ENCODE results near the gene DNAH14. TPM values are rescaled to one million over a fixed set of nuclear protein-coding genes. Genes with fewer than 3 reads are reported as not detected.

The DNAH14 gene
- total and polyA plus RNA-seq, 2 of the 4 experiments (the other 2 are of a cell fraction), result 2.7 to 3.6 TPM

GRCh38 chr1:225373155-225373554 is 443.7 kb downstream of the DNAH14 start:
- no peak overlapping the region for H3K4me3 ChIP-seq (ENCODE audit: insufficient read depth, low read depth, low read length)
- no peak overlapping the region for H4K5ac ChIP-seq (ENCODE audit: low read depth, low read length)
- no peak overlapping the region for H3K18ac ChIP-seq (ENCODE audit: low read depth, low read length)
- no peaks in the 10 kb centered on the region for H3K36me3 ChIP-seq (ENCODE audit: control insufficient read depth, insufficient read depth, low read length)
- no peak overlapping the region for H3K14ac ChIP-seq (replicated peaks; ENCODE audit: low read depth, low read length)
- no peak overlapping the region for H4K8ac ChIP-seq (ENCODE audit: low read depth in 2 of 2, low read length in 2 of 2)
- H2BK15ac ChIP-seq (ENCODE audit: low read depth, low read length), result no peak overlapping the region
- H3K79me1 ChIP-seq (ENCODE audit: low read depth in 1 of 2, low read length in 2 of 2), result no peaks in the 10 kb centered on the region
- H2BK5ac ChIP-seq (ENCODE audit: low read depth, low read length, poor library complexity, severe bottlenecking), result no peak overlapping the region
- no peak overlapping the region for H2BK120ac ChIP-seq (ENCODE audit: low read depth, low read length)
- 76 to 100% methylated on average over 1 to 11 of the region's 21 CpGs for WGBS, 2 experiments (ENCODE audit: extremely low coverage in 2 of 2, insufficient read length in 1 of 2)
- H2AK5ac ChIP-seq (ENCODE audit: low read depth, low read length), result no peak overlapping the region
- dilution Hi-C loops (cut with HindIII; ENCODE audit: low sequenced_read_pairs, unreplicated experiment), result no loop called here
- H2AK9ac ChIP-seq (replicated peaks; ENCODE audit: low read depth, low read length, poor library complexity), result no peak overlapping the region
- H3K27me3 ChIP-seq (ENCODE audit: control insufficient read depth, insufficient read depth, low read length), result no peaks in the 10 kb centered on the region; the same call in 1 of the 2 replicates
- no peak for TF ChIP-seq RCOR1 (IDR thresholded peaks at IDR 0.05; ENCODE audit: insufficient replicate concordance, low read length)
- TF ChIP-seq NFE2L2 (IDR thresholded peaks at IDR 0.05; ENCODE audit: low read depth, low read length), result no peak
- no peak for TF ChIP-seq FOS (IDR thresholded peaks at IDR 0.05; ENCODE audit: low read depth, low read length)
- no peak for TF ChIP-seq BHLHE40 (IDR thresholded peaks at IDR 0.05; ENCODE audit: low read depth, low read length)
- TF ChIP-seq, protein P1, sequence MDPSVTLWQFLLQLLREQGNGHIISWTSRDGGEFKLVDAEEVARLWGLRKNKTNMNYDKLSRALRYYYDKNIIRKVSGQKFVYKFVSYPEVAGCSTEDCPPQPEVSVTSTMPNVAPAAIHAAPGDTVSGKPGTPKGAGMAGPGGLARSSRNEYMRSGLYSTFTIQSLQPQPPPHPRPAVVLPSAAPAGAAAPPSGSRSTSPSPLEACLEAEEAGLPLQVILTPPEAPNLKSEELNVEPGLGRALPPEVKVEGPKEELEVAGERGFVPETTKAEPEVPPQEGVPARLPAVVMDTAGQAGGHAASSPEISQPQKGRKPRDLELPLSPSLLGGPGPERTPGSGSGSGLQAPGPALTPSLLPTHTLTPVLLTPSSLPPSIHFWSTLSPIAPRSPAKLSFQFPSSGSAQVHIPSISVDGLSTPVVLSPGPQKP (IDR thresholded peaks at IDR 0.05; ENCODE audit: borderline replicate concordance, low read depth, low read length), result no peak
- TF ChIP-seq POLR2A (IDR thresholded peaks at IDR 0.05; ENCODE audit: low read depth, low read length), result no peak
- TF ChIP-seq CTCF (conservative IDR thresholded peaks at IDR 0.05; ENCODE audit: low read depth, low read length), result no peak
- no peak for TF ChIP-seq SMC3 (IDR thresholded peaks at IDR 0.05; ENCODE audit: low read depth, low read length)
- TF ChIP-seq MXI1 (IDR thresholded peaks at IDR 0.05; ENCODE audit: borderline replicate concordance, low read depth, low read length), result no peak
- no peak for TF ChIP-seq CHD1 (IDR thresholded peaks at IDR 0.05; ENCODE audit: low read depth, low read length)
- TF ChIP-seq, protein P2, sequence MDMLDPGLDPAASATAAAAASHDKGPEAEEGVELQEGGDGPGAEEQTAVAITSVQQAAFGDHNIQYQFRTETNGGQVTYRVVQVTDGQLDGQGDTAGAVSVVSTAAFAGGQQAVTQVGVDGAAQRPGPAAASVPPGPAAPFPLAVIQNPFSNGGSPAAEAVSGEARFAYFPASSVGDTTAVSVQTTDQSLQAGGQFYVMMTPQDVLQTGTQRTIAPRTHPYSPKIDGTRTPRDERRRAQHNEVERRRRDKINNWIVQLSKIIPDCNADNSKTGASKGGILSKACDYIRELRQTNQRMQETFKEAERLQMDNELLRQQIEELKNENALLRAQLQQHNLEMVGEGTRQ (IDR thresholded peaks at IDR 0.05; ENCODE audit: low read depth, low read length), result no peak
- no peak for TF ChIP-seq MAZ (IDR thresholded peaks at IDR 0.05; ENCODE audit: borderline replicate concordance, low read depth, low read length)
- TF ChIP-seq RAD21 (IDR thresholded peaks at IDR 0.05; ENCODE audit: low read length), result no peak
- no peak for TF ChIP-seq CEBPB (IDR thresholded peaks at IDR 0.05; ENCODE audit: low read depth, low read length)
- TF ChIP-seq MAFK (IDR thresholded peaks at IDR 0.05; ENCODE audit: low read depth, low read length), result no peak
- no peak overlapping the region for H3K4ac ChIP-seq (ENCODE audit: low read depth, low read length)
- DNase-seq (no peak), ATAC-seq (ENCODE audit: low read depth) (no peak)
- no peak overlapping the region for H2BK20ac ChIP-seq (ENCODE audit: low read depth, low read length)
- intact Hi-C loops (cut with micrococcal nuclease), result no loop called here
- H3K9me1 ChIP-seq (ENCODE audit: insufficient read depth, low read length), result no peaks in the 10 kb centered on the region
- H3K27ac ChIP-seq (ENCODE audit: insufficient read depth, low read length), result no peak overlapping the region
- BruUV-seq (replicated peaks), result no TSS peak
- no peak overlapping the region for H4K91ac ChIP-seq (ENCODE audit: insufficient read depth, low read depth, low read length)
- no peaks in the 10 kb centered on the region for H3K9me3 ChIP-seq (ENCODE audit: control insufficient read depth, insufficient read depth, low read length)
- no peak overlapping the region for H3K23ac ChIP-seq (ENCODE audit: low read depth, low read length)
- H3K56ac ChIP-seq (ENCODE audit: extremely low read depth, insufficient read depth, low read length), result no peak overlapping the region
- ChIA-PET CTCF (no interaction called here), POLR2A (ENCODE audit: unreplicated experiment) (no interaction called here)
- no peaks in the 10 kb centered on the region for H4K20me1 ChIP-seq (ENCODE audit: insufficient read depth, low read length)
- in situ Hi-C loops (cut with MboI; ENCODE audit: low sequenced_read_pairs), result no loop called here
- no peak overlapping the region for H3K9ac ChIP-seq (ENCODE audit: low read depth, low read length)
- H2AFZ ChIP-seq (replicated peaks; ENCODE audit: low read length, poor library complexity), result no peak overlapping the region
- H3K4me1 ChIP-seq (ENCODE audit: control insufficient read depth, insufficient read depth, low read length), result no peaks in the 10 kb centered on the region; the same call in 1 of the 2 replicates
- H3K4me2 ChIP-seq (ENCODE audit: low read depth, low read length), result no peak overlapping the region

Data from IMR-90 (cell line).